Measurements from ENCODE around the gene IL1R1.

The IL1R1 gene

GRCh38 chr2:102126660-102127059 lies 15.9 kb upstream of the IL1R1 start:
- TF ChIP-seq MAX (IDR thresholded peaks at IDR 0.05) (no peak), REST (IDR thresholded peaks at IDR 0.05; ENCODE audit: low read depth) (no peak), EP300 (IDR thresholded peaks at IDR 0.05; ENCODE audit: borderline replicate concordance) (no peak), CEBPB (IDR thresholded peaks at IDR 0.05) (no peak), CREB1 (IDR thresholded peaks at IDR 0.05; ENCODE audit: low read depth) (no peak), YY1 (IDR thresholded peaks at IDR 0.05; ENCODE audit: low read depth) (no peak), TAF1 (IDR thresholded peaks at IDR 0.05; ENCODE audit: low read depth) (no peak)

- TF ChIP-seq ZBTB7A (IDR thresholded peaks at IDR 0.05; ENCODE audit: low read depth) (no peak), CREB1 (IDR thresholded peaks at IDR 0.05; ENCODE audit: low read depth) (no peak), CEBPB (IDR thresholded peaks at IDR 0.05) (no peak), EGR1 (IDR thresholded peaks at IDR 0.05) (no peak)
Observed at GRCh38 chr2:102129082-102129481, 13.5 kb upstream of the IL1R1 start.

GRCh38 chr2:102129951-102130646 lies 12.4 kb upstream of the IL1R1 start:
- TF ChIP-seq NFIC (IDR thresholded peaks at IDR 0.05) (no peak), CEBPB (IDR thresholded peaks at IDR 0.05) (no peak), USF1 (IDR thresholded peaks at IDR 0.05) (no peak)

- TF ChIP-seq REST (IDR thresholded peaks at IDR 0.05; ENCODE audit: low read depth) = no peak
Observed at GRCh38 chr2:102130647-102130991, 11.9 kb upstream of the IL1R1 start.

GRCh38 chr2:102131564-102131963 lies 11.0 kb upstream of the IL1R1 start:
- TF ChIP-seq MAX (IDR thresholded peaks at IDR 0.05) = no peak
- TF ChIP-seq RAD21 (IDR thresholded peaks at IDR 0.05; ENCODE audit: low read depth) = no peak
- TF ChIP-seq CEBPB (IDR thresholded peaks at IDR 0.05) = no peak
- TF ChIP-seq FOXM1 (IDR thresholded peaks at IDR 0.05; ENCODE audit: borderline replicate concordance, low read depth) = peak; percentile 82
- no peak for TF ChIP-seq CREB1 (IDR thresholded peaks at IDR 0.05; ENCODE audit: low read depth)
- TF ChIP-seq ZBTB7A (IDR thresholded peaks at IDR 0.05; ENCODE audit: low read depth) = no peak
- TF ChIP-seq NFIC (IDR thresholded peaks at IDR 0.05) = no peak
- peak; percentile 81 for TF ChIP-seq TCF12 (IDR thresholded peaks at IDR 0.05; ENCODE audit: low read depth)
- TF ChIP-seq USF1 (IDR thresholded peaks at IDR 0.05) = no peak
- TF ChIP-seq TEAD4 (IDR thresholded peaks at IDR 0.05) = peak; percentile 46; the same call in 1 of the 2 replicates
- TF ChIP-seq EP300 (IDR thresholded peaks at IDR 0.05; ENCODE audit: borderline replicate concordance) = peak; percentile 85
- no peak for TF ChIP-seq EGR1 (IDR thresholded peaks at IDR 0.05)
- no peak for TF ChIP-seq YY1 (IDR thresholded peaks at IDR 0.05; ENCODE audit: low read depth)
- TF ChIP-seq REST (IDR thresholded peaks at IDR 0.05; ENCODE audit: low read depth) = no peak
- no peak for TF ChIP-seq TAF1 (IDR thresholded peaks at IDR 0.05; ENCODE audit: low read depth)

Data from Ishikawa (cell line).